Measurements from ENCODE around the gene LRP1-AS. TPM values are rescaled to one million over a fixed set of nuclear protein-coding genes. Genes with fewer than 3 reads are reported as not detected.
A peak's percentile ranks its signal among the peaks of the same experiment; 100 is the strongest.

LRP1-AS gene
- total RNA-seq, 1 donor = not detected

DNA sequence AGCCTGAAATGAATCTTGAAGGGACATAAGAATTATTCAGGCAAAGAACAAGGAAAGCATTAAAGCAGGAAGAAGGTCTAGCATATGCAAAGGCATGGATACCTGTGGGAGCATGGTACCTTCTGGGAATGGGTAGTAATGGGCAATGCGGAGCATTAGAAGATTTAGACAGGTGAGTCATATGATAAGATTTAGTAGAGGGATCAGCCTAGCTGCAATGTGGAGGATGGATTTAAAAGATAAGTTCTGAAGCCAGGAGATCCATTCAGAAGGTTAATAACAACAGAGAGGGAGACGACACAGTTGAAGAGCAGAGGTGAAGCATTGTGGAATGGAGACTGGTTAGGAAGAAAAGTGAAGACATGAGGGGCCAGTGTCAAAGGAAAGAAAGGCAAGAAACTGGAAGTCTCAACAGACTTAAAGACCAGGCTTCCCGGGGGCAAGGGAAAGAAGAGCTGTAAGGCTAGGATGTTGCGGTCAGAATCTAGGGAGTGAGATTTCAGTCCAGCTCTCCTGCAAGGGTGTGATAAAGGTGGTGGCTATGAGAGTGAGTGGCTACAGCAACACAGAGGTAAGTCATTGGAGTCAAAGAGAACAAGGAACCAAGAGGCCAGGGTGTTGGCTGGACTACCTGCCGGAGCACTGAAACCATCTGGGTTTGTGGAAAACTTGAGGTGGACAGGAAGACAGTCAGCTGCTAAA, 30.7 kb downstream of the LRP1-AS start:
- no peak overlapping the region for H3K4me3 ChIP-seq (ENCODE audit: low read depth, low read length)
- TF ChIP-seq, protein P1, sequence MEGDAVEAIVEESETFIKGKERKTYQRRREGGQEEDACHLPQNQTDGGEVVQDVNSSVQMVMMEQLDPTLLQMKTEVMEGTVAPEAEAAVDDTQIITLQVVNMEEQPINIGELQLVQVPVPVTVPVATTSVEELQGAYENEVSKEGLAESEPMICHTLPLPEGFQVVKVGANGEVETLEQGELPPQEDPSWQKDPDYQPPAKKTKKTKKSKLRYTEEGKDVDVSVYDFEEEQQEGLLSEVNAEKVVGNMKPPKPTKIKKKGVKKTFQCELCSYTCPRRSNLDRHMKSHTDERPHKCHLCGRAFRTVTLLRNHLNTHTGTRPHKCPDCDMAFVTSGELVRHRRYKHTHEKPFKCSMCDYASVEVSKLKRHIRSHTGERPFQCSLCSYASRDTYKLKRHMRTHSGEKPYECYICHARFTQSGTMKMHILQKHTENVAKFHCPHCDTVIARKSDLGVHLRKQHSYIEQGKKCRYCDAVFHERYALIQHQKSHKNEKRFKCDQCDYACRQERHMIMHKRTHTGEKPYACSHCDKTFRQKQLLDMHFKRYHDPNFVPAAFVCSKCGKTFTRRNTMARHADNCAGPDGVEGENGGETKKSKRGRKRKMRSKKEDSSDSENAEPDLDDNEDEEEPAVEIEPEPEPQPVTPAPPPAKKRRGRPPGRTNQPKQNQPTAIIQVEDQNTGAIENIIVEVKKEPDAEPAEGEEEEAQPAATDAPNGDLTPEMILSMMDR (IDR thresholded peaks at IDR 0.05; ENCODE audit: insufficient read depth, low read length) = no peak
- DNase-seq (ENCODE audit: low read depth) = no peak

DNA sequence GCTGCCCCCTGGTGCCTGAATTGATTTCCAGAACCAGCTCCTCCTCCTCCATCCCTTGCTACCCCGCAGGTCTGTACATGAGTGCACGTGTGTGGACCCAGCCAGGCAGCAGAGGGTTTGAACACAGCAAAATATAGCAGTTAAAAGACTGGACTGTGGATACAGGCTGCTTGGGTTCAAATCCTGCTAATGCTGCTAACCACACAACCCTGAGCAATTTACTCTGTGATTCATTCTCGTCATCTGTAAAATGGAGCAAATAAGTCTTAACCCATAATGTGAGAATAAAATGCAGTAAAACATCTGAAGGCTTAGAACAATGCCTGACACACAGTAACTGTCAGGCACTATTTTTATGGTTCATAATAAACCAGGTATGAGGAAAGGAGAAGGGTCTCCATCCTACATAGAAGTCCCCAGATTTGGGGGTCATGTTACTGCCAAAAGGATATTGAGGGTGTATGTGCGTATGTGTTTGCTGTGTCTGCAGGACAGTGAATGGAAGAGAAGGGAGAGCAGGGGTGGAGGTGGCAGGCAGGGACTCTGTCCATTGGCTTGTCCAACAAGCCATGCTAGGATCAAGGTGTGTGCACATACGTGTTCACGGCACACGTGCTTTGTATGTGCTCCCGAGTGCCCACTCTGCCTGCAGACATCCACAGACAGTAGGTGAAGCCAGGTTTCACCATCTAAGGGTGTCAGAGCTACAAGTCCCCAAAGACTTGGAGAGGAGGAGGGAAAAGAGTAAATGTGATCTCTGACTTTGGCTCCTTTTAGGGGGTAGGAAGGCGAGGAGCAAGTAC, 34.7 kb downstream of the LRP1-AS start:
- DNase-seq (ENCODE audit: low read depth) = no peak
- peak overlapping the region; percentile 48 for H3K4me3 ChIP-seq (ENCODE audit: low read depth, low read length)
- TF ChIP-seq, protein P1 (IDR thresholded peaks at IDR 0.05; ENCODE audit: insufficient read depth, low read length) = peak; percentile 81

DNA sequence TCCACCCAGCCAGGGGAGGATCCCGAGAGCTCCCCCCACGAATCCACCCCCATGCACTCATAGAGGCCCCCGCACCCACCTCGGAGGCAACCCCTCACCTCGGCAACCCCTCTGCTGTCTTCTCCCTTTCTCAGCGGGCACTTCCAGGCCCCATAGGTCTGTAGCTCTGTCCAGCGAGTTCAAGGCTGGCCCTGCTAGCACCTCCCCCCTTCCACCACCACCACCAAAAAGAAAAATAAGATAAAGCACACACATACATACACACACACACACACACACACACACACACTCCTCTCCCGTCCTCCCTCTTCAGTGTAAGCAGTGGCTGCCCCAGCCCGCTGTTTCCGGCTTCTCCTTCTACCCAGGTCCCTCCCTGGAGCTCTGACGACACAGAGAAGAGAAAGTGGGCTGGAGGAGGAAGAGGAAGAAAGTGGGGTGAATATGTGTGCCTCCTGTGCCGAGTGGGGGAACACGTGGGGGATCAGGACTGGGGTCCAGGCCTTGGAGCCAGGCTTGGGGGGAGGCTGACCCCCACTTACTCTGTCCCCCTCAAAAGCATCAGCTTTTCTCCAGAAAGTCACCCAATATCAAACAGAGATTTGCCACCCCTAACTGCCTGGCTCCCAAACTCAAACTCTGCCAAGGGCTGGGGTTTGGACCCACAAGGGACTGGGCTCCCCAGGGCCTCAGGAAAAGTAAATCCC, 36.2 kb downstream of the LRP1-AS start, which contains the start of gene STAT6:
TSS of gene STAT6 (minus strand) at position 332 of the 704 bp plus-strand sequence. CDS start 3,084 bp downstream, outside the sequence.
- TF ChIP-seq, protein P1 (IDR thresholded peaks at IDR 0.05; ENCODE audit: insufficient read depth, low read length) = no peak
- DNase-seq (ENCODE audit: low read depth) = peak; percentile 93
- H3K4me3 ChIP-seq (ENCODE audit: low read depth, low read length) = peak within 1 kb of the TSS; percentile 93

DNA sequence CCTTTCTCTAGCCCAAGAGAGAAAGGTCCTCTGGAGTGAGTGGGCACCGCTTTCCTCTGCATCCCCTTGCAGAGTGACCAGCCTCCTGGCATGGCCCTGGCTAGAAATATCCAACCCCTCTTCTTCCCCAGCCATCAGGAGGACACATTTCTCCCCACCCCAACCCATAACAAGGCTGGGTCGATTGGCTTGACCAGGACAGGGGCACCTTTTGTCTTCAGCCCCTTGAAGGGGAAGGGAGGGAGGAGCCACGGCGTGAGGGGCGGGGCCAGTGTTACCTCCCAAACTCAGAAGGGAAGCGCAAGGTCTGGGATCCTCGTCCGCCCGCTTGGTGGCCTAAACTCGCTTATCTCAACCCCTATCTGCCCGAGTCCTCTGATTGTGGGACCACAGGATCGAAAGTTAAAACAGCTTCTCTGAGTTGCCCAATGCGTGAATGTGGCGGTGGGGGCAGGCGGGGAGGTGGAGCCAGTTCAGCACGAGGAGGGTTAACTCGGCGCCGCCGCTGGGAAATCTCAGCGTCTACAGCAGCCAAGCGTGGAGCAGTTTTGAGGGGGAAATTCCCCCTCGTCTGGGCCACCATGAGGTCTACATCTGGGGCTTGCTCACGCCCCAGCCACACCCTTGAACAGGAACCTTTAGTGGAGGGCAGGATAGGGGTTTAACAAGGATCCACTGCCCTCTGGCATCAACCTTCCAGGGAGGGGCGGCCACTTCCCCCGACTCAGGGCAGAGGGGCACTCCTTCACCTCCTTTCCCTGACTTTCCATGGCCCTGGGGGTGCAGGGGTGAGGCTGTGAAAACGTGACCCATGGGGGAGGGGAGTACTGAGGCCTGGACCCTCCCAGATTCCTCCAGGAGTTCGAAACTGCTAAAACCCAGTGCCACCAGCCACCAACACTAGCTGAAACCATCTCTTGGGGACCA, 37.1 kb downstream of the LRP1-AS start:
- H3K4me3 ChIP-seq (ENCODE audit: low read depth, low read length) = peak overlapping the region; percentile 93
- TF ChIP-seq, protein P1 (IDR thresholded peaks at IDR 0.05; ENCODE audit: insufficient read depth, low read length) = no peak
- DNase-seq (ENCODE audit: low read depth) = peak; percentile 50

DNA sequence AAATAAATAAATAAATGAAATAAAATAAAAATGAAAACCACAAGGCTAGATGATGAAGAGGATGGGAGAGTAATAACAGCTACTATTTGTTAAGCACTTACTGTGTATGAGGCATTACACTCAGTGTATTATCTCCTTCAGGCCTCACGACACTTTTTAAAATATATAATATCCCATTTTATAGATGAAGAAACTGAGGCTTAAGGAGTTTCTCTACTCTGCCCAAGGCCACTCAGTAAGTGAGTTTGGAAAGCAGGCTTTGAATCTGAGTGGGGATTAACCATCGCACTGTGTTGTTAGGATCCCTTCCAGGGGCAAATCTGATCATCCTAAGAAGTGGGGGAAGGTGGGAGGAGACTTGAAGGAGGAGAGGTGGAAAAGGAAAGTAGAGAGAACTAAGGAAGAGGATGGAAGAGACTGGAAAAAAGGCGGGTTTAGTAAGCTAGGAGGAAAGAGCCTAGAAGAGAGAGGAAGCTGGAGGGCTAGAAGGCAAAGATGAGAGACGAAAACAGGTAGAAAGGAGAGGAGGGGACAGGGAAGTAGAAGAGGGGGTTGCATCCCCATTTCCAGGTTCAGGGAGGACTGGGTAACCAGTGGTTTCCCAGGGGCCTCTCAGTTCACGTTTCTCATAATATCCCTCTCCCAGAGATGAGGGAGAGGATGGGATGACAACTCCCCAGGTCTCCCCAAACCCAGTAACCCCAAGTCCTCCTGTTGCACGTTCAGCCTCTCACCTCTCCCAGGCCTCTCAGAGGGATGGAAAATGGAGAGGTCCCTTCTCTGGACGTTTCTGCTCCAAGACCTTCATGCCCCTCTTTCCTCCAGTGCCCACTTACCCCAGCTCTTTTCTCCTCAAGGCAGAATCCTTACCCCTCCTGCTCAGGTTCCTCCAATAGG, 38.0 kb downstream of the LRP1-AS start:
- no peak for DNase-seq (ENCODE audit: low read depth)
- peak overlapping the region; percentile 93 for H3K4me3 ChIP-seq (ENCODE audit: low read depth, low read length)
- TF ChIP-seq, protein P1 (IDR thresholded peaks at IDR 0.05; ENCODE audit: insufficient read depth, low read length) = no peak

Data from fibroblast of the aortic adventitia (primary cell).